Subcutaneous adipose tissue (tissue), 4 donors: Measurements from ENCODE around the gene SLC13A2. TPM values are rescaled to one million over a fixed set of nuclear protein-coding genes. Genes with fewer than 3 reads are reported as not detected.

ENCODE experiments used
- total RNA-seq, 4 donors: library from RNA; depleted of rRNA; stranded (reverse); fragments of >200 nt; gene quantifications; one replicate each; pipeline ENCODE4 v1.1.0, GENCODE V29; 2016
- TF ChIP-seq, protein P1 (sequence below): fragments of 450-650 bp; IDR thresholded peaks from one replicate; pipeline ENCODE4 v1.5.1; 2016; ENCODE audit warnings: low read depth, mild to moderate bottlenecking, control low read depth, antibody characterized with exemption, moderate library complexity

SLC13A2 gene
- total RNA-seq, 4 donors from 2014 or later, result not detected

DNA sequence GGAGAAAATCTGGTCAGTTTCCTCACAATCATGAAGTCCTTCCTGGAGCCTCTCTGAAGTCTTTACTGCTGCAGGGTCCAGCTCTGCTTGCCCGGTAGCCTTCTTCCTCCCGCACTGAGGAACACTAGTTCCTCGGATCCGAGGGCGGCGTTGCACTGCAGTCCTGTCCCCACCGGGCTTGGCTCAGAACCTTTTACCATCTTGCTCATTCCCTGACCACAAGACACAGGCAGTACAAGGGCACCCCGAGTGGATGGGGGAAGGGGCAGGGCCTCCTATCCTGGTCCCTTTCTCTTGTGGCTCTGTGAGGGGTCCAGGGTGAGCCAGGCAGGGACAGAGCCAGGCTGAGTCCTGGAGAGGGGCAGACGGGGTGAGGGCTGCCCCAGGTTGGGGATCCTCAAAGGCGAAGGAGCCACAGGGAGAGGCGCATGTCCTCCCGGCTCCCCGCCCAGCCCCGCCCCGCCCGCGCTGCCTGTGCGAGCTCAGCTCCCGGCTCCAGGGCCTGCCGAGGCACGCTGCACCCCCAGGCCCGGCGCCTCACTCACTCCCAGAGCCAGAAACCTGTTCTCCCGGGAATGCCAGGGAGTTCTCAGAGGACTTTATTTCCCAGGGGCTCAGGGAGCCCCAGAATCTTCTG, 34.2 kb downstream of the SLC13A2 start:
- TF ChIP-seq, protein P1, sequence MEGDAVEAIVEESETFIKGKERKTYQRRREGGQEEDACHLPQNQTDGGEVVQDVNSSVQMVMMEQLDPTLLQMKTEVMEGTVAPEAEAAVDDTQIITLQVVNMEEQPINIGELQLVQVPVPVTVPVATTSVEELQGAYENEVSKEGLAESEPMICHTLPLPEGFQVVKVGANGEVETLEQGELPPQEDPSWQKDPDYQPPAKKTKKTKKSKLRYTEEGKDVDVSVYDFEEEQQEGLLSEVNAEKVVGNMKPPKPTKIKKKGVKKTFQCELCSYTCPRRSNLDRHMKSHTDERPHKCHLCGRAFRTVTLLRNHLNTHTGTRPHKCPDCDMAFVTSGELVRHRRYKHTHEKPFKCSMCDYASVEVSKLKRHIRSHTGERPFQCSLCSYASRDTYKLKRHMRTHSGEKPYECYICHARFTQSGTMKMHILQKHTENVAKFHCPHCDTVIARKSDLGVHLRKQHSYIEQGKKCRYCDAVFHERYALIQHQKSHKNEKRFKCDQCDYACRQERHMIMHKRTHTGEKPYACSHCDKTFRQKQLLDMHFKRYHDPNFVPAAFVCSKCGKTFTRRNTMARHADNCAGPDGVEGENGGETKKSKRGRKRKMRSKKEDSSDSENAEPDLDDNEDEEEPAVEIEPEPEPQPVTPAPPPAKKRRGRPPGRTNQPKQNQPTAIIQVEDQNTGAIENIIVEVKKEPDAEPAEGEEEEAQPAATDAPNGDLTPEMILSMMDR, result no peak

DNA sequence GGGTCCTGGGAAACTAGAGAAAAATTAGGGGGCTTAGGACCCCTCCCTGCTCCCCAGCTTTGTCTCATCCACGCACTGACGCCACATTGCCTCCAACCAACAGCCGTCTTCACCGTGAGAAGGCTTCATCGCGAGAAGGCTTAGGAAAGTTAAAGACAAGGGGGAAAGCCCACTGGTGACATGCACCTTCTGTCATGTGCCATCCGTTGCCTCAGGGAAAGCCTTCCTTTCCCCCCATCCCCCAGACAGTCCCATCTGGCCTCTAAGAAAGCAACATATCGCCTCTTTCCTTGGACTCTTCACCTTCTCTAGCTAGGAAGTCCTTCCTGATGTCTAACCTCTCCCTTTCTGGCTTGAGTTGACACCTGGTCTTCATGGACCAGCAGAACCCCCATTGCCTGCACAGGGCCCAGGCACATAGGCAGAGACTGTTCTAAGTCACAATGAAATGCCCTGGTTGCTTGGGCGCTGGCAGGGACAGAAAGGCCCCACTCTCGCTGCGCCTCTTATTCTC, 34.8 kb downstream of the SLC13A2 start:
- TF ChIP-seq, protein P1, result no peak

DNA sequence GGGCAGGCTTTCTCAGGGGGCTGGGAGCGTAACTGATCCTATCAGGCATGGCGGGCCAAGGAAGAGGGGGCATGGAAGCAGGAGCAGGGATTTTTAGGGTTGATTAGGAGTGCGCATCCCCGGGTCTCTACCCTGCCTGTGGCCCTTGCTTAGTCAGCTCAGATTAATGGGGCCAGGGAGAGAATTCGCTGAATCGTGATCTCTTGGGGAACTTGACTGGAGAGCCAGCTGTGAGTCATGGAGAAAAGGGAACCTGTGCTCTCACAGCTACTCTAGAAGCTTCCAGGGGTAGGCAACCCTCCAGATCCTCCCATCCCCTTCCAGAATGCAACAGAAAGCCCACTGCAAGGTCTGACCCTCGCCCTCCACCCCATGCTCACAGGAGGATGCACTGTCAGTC, 36.3 kb downstream of the SLC13A2 start:
- TF ChIP-seq, protein P1, result no peak

DNA sequence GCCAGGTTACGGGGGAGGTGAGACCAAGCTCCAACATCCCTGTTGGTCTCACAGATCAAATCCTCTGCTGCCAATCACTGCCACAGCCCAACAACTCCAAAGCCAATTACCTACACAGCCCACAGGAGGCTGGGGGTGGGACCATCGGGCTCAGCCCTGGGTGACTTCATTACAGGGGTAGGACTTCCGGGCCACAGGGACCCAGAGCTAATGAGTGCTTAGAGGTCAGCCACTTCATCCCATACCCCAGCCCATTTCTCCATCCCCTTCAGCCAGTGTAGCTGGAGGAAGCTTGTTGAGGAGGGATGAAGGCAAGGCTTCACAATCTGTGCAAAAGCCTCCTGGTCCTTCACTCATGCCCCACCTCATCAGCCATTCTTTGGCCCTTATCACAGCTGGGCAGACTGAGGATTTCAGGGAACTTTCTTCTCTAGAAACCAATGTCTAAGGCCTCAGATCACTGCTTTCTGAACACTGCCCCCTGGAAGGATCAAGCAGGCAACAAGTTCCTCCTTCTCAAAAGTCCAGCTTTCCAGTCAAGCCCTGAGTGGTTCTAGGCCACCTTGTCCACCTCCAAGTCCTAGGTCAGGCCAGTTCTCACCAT, 38.5 kb downstream of the SLC13A2 start:
- TF ChIP-seq, protein P1, result no peak

DNA sequence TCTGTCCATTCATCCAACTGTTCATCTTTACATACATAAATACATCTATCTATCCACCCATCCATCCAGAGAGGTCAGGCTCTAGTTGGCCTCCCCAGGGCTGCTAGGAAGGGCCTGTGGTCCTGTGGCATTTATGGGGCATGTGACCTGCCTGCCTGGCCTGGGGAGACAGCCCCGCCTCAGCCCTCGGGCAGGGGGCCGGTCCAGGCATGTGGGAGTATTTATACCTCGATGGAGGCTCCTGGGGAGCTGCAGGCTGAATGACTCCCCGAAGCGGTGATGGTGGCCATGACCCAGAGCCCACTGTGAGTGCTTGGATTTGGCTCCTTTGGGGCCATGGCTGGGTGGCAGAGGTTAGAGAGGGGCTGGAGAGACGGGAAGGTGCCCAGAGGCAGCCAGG, 40.0 kb downstream of the SLC13A2 start:
- TF ChIP-seq, protein P1, result no peak

DNA sequence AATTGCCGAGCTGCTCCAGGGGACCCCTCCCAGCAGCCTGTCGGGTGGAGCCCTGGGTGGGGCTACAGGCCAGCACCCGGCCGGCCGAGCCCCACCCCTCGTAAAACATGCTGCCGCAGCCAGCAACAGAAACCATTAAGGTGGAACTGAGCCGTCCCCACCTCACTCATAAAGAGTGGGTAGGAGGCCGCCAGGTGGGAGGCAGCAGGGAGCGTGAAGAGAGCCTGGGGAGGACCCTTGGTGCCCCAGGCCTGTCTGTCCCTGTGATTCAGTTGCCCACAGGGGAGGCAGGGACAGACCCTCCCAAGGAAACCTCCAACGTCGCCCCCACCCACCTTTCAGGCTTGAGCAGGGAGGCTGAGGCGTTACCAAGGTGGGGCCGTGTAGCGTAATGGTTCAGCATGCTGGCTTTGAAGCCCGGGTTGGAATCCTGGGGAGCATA, 41.1 kb downstream of the SLC13A2 start:
- TF ChIP-seq, protein P1, result no peak

DNA sequence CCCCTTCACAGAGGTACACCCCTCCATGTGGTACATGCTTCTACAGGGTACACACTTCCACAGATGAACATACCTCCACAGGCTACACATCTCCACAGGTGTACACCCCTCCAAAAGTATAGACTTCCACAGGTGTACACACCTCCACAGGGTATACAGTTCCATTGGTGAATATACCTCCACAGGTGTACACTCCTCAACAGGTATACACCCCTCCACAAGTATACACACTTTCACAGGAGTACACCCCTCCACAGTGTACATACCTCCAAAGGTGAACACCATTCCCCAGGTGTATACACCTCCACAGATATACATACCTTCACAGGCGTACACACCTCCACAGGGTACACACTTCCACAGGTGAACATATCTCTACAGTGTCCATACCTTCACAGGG, 42.1 kb downstream of the SLC13A2 start:
- TF ChIP-seq, protein P1, result no peak
